PFSK-1 (cell line): ENCODE measurements around the gene NBEA.

Source experiments
- POLR2AphosphoS5 ChIP-seq: IDR thresholded peaks from 2 replicates; pipeline ENCODE4 v1.6.1; 2012; ENCODE audit warnings: low read depth, mild to moderate bottlenecking, control low read depth, low read length, moderate library complexity
- REST ChIP-seq, 2 experiments: IDR thresholded peaks; 2 replicates each; pipeline versions ENCODE4 v1.6.1 to v1.8.0; 2011 to 2012; ENCODE audit warnings: low read depth in 2 of 2, low read length in 2 of 2, control low read depth in 1 of 2, inconsistent platforms in 1 of 2, mild to moderate bottlenecking in 1 of 2, moderate library complexity in 1 of 2; ENCODE audit not compliant: insufficient read depth in 1 of 2
- SIN3A ChIP-seq: IDR thresholded peaks from 2 replicates; pipeline ENCODE4 v1.6.1; 2012; ENCODE audit warnings: mild to moderate bottlenecking, low read length, moderate library complexity, borderline replicate concordance; ENCODE audit not compliant: insufficient read depth

- no peak for TF ChIP-seq REST (IDR thresholded peaks at IDR 0.05; ENCODE audit: insufficient read depth in 1 of 2, low read depth in 2 of 2, low read length in 2 of 2)
- no peak for TF ChIP-seq POLR2AphosphoS5
- no peak for TF ChIP-seq SIN3A
Measured at GRCh38 chr13:34933786-34934185, 8.3 kb upstream of the NBEA start.
